NCI-H460 (cell line): ENCODE measurements around the gene UTP20. TPM values are rescaled to one million over a fixed set of nuclear protein-coding genes. Genes with fewer than 3 reads are reported as not detected.
A peak's percentile ranks its signal among the peaks of the same experiment; 100 is the strongest.
"Not testable (repeated sequence)": the region's sequence is repeated elsewhere in the genome, so short reads cannot be mapped to it uniquely, and the experiment has no call there.

Experiments
- DNase-seq: peaks from one replicate; pipeline ENCODE4 v3.0.0-alpha.2; 2016; ENCODE audit warnings: low read depth; ENCODE audit errors: extremely low read depth
- total RNA-seq: library from RNA; depleted of rRNA; stranded (reverse); fragments of >200 nt; shearing (Covaris generic); gene quantifications from 2 replicates; pipeline ENCODE4 v1.2.3, GENCODE V29; 2014

UTP20 gene
- total RNA-seq, 1 experiment from 2014 or later: 31.7 TPM

DNA sequence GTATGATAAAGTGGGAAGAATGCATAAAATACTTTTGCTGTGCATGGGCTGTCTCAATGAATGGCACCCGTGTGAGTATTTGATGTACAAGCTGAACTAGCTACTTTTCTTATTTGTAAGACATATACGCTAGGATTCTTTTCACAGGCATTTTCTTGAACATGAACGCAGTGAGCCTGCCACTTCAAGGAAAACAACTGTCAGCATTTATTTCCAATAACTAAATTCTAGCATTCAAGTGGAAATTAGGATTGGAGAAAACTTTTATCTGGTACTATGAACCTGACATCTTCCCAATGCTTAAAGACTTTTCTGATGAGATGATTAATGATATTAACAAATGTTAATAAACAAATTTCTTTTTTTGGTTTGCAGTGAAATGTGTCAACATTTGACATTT is 45.7 kb downstream of the UTP20 start:
- no peak for DNase-seq

DNA sequence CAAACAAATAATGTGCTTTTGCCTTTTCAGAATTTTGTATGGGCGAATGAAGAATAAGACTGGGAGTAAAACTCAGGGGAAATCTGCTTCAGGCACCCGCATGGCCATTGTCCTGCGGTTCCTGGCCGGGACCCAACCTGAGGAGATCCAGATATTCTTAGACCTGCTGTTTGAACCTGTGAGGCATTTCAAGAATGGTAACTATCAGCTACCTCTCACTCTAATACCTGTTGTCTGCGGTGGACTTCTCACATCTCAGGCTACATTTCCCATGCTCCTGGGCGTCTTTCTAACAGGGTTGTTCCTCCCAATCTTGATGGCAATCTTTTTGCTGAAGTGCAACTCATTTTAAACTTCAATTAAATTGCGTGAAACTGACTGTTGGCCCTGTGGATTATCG is 47.1 kb downstream of the UTP20 start:
- no peak for DNase-seq

DNA sequence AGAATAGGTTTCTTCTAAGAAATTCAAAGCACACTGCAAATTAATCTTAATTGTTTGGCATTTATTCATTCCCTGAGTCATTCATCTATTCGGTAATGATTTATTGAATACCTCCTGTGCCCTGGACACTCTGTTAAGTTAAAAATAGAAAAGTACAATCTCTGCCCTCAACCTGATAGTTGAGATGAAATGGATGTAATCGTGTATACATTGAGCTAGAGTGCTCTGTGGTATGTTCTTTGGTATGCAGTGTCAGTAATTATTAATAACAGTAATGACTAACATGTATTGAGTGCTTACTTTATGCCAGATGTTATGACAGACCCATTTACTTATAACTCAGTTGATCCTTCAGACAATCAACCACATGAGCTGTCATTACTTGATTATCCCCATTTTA is 47.6 kb downstream of the UTP20 start:
- no peak for DNase-seq

DNA sequence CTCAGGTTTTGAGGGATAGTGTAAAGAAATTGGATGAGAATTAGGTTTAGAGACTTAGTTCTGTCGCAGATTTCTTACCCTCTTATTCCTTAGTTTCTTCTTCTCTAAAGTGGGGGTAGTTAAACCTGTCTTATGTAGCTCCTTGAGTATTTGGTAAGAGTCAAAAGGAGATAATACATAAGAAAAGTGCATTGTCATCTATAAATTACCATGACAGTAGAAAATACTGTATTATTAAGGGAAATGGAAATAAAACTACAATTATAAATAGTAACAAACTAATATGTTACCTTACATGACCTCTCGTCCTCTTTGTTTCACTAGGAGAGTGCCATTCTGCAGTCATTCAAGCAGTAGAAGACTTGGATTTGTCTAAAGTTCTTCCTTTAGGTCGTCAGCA is 49.0 kb downstream of the UTP20 start:
- DNase-seq: no peak

DNA sequence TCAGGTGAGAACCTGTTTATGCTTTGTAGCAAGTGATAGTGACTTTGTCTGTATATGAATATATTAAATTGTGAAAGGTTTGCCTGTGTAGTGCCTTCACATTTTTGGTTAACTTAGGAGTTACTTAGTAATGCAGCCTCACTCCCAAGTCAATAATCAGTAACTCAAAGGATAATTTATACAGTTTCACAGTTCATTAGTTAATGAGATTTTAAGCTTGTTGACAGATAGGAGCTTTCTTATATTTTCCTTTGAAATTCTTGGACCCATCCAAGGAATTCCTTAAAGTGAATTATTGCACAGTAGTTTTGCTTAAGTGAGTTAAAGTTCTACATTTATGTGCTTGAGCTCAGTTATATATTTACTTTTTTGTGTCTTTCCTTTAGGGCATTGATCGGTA is 50.7 kb downstream of the UTP20 start:
- no peak for DNase-seq

DNA sequence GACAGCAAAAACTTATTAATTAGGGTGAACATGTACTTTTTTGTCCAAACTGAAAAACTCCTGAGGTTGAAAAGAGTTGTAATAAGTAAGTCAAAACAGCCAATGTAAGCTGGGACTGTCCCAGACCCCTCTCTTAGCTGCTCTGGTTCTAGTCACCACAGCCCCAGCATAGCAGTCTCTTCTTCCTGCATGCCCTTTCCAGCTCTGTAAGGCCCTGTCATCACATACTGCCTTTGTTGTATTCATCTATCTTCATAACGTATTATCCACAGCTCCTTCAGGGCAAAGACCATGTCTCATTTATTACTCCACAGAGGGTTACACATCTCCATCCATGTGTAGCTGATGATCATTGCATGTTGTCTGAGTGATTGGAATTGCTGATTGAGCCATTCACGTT is 56.5 kb downstream of the UTP20 start:
- no peak for DNase-seq

DNA sequence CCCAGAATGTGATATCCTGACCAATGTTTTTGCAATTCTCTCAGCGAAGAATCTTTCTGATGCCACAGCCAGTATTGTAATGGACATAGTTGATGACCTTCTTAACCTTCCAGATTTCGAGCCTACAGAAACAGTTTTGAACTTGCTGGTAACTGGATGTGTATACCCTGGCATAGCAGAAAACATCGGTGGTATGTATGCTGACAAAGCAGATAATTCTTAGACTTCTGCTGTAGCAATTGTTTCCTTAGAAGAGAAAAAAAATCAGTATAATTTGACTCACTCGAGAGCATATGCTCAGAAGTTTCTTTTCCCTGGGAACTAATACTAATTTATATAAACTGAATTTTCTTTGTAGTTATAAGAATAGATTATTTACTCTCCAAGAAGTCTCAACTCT is 58.2 kb downstream of the UTP20 start:
- DNase-seq: no peak

DNA sequence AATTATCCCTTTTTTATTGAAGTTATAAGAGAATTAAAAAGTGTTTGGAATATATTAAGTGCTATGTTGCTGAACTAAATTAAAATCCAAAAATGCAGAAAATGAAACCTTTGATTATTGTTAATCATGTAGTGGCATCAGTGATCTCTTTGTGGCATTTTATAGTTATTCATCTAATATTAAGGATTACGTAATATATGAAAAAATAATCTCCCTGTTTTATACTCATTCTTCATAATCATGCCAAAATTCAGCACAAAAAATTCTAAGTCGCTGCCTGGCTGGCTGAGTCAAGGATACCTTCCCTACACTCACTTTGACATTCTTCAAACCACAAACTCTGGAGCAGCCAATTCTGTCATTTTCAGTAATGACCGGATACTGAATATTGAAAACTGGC is 64.0 kb downstream of the UTP20 start:
- DNase-seq: no peak

DNA sequence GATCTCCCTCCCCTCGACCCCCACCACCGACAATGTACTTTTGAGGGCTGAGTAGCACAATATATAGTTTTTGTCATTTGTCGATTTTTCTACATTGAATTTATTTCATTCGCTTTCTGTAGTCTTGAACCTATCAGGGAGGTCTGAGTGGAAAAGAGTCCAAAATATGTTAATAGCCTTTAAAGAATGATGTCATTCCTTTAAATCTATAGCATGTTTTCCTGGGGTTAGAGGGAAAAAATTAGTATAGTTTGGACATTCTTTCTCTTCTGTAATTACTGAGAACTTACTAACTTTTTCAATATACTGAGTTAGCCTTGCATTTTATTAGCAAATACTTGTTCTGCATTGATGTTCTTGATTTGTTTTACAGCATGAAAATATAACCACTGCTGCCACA is 71.8 kb downstream of the UTP20 start:
- no peak for DNase-seq

DNA sequence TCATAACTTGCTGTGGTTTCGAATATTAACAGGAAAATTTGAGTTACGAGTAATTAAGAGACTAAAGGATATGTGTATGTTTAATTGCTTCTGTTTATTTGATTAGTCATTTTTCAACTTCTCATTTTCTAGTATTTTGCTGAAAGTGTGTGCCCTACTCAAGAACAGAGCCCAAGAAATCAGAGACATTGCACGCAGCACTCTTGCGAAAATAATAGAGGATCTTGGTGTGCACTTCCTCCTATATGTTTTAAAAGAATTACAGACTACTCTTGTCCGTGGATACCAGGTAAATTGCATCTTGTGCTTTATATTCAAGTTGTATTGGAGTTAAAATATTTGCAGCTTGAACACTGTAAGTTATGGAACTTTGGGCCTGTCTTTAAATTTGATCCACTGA is 76.9 kb downstream of the UTP20 start:
- DNase-seq: no peak

DNA sequence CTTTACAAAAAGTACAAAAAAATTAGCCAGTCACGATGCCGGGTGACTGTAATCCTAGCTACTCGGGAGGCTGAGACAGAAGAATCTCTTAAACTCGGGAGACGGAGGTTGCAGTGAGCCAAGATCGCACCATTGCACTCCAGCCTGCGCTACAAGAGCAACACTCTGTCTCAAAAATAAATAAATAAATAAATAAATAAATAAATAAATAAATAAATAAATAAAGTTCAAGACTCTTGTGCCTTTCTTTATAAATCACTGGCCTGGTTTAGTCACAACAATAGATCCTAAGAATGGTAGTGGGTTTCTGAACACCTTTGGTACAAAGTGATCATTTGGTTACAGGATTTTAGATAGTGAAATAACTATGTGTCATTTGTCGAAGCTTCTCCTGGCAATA is 81.5 kb downstream of the UTP20 start:
- no peak for DNase-seq

DNA sequence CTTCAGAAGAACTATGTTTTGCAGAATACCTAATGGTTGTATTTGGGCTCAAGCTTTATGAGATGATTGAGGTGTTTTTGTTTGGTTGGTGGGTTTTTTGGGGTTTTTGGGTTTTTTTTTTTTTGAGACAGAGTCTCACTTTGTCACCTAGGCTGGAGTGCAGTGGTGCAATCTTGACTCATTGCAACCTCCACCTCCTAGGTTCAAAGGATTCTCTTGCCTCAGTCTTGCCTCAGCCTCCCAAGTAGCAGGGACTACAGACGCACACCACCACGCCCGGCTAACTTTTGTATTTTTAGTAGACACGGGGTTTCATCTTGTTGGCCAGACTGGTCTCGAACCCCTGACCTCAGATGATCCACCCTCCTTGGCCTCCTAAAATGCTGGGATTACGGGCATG is 88.1 kb downstream of the UTP20 start:
- no peak for DNase-seq

DNA sequence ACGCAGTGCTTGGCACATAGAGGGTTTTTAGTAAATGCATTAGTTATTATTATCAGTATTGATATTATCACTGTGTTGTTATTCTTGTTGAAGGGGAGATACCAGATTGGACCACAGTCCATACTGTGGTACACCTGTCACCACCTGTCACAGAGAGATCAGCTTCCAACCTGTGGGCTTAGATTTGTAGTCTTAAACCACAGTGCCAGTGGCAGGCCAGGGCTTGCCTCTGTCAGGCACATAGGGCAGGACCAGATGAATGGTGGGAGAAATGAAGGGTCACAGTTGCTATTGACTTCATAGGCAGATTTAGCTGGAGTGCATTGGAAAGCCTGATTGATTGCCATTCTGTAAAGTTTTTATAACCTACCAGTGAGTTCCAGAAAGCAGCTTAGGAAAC is 92.5 kb downstream of the UTP20 start:
- no peak for DNase-seq

DNA sequence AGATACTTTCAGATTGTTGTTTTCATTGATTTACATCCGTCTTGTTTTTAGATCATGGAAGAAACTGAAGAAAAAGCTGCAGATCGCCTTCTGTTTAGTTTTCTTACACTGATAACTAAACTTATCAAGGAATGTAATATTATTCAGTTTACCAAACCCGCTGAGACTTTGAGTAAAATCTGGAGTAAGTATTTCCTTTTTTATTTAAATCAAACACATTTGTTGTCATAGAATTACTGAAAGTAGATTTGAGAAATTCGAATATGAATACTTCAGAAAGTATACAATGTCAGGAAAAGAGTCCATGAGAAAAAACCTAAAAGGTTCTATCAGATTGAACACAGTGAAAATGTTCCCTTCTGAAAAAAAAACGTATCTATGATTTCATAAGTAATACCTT is 95.7 kb downstream of the UTP20 start:
- no peak for DNase-seq

DNA sequence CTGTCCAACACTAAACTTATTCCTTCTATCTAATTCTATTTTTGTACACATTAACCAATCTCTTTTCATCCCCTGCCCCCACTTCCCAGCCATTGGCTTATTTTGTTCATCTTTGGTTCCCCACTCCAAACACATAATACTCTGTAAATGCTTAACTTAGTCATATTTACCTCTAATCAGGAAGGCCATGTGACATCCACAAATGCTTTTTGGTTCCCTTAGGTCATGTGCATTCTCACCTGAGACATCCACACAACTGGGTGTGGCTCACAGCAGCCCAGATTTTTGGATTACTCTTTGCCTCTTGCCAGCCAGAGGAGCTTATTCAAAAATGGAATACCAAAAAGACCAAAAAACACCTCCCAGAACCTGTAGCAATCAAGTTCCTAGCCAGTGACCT is 99.2 kb downstream of the UTP20 start:
- no peak for DNase-seq

DNA sequence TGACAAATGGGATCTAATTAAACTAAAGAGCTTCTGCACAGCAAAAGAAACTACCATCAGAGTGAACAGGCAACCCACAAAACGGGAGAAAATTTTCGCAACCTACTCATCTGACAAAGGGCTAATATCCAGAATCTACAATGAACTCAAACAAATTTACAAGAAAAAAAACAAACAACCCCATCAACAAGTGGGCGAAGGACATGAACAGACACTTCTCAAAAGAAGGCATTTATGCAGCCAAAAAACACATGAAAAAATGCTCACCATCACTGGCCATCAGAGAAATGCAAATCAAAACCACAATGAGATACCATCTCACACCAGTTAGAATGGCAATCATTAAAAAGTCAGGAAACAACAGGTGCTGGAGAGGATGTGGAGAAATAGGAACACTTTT is 111.3 kb downstream of the UTP20 start:
- not testable (repeated sequence) for DNase-seq

DNA sequence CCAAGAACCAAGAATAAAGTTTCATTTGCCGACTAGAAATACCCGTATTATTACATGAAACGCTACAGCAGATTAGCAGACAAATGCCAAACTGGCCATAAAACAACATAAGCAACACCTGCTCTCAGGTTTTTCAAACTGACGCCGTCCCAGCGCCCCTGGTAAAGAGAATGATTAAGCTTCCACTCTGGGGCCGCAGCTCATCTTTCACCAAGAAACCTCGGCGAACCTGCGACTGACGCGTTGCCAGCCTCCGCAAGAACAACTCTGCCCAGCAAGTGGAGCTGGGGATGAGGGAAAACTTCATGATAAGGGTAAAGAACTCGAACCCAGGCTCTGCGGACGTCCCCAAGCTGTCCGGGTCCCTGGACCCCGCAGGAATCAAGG is 127.1 kb downstream of the UTP20 start:
- peak; percentile 5 for DNase-seq

DNA sequence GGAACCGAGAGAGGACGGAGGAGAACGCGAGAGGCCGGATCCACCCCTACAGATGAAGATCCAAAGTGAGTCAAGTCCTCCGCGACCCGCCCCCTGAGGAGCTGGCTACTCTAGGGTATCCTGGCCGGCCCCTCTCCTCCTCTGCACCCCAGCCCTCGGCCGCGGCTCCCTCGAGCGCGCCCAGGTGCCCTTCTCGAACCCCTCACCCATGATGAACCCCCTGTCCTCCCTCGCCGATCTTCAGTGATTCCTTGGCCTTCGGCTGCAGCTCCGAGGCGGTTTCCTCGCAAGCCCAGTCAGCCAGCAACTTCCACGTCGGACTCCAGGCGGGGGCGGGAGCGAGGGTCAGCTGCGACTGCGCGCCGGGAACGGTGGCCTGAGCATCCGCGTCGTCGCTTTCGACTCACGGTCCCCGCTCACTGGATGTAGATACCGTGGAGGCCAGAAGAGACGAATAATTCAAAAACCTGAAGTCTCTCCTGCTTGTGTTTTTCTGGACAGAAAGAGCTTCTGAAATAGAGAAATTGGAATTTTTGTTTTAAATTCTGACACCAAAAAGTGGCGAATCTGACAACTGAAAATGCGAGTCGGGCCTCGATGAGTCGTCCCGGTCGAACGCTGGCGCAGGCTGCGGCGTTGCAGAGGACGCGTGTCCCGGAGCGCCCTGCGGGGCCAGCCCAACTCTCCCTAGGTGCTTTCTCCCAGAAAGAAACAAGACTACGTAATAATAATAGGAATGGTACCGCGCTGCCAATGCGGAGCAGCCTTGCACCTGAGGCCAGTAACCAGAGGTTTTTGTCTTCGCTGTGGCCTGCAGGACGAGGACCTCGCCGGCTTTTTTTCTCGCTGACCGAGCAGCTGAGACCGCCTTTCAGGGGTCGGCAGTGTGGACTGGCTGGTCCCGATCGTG is 127.8 kb downstream of the UTP20 start, which contains the start of gene ARL1:
Gene ARL1 (minus strand): TSS at position 337 of the 910 bp plus-strand sequence. CDS start 127 bp downstream, at position 210.
- DNase-seq: peak; percentile 81

DNA sequence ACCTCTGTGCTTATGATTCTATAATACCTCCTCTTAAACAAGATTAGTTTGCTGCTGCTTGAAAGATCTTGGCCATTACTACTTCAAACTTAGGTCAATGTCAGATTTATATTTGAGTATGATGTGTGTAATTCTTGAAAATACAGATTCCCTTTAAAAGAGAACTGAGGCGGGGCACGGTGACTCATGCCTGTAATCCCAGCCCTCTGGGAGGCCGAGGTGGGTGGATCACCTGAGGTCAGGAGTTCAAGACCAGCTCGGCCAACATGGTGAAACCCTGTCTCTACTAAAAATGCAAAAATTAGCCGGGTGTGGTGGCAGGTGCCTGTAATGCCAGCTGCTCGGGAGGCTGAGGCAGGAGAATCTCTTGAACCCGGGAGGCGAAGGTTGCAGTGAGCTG is 130.3 kb downstream of the UTP20 start:
- DNase-seq: not testable (repeated sequence)

DNA sequence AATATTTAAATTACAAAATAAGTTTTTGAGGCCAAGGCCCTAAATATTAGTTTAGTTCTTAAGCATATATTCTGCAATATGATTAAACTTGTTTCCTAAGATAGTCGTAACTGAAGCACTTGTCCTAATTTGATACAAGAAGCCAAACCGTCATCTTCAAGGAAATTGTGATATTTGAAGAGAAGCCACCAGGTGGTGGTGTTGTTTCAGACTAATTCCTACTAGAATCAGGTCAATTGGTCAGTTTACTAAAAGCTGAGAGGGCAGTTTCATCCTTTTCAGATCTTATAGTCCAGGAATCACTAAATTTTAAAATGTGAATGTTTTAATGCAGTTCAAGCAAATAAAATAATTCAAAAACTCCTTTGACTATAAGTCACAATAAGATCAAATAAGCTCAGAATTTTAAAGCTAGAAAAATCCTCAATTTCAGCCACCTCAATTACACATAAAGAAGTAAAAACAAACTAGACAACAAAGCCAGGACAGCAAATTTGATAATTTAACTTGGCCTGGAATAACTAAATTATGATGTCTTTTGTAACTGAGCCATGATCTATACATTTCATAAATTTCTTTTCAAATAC is 134.7 kb downstream of the UTP20 start:
- DNase-seq: peak; percentile 73

DNA sequence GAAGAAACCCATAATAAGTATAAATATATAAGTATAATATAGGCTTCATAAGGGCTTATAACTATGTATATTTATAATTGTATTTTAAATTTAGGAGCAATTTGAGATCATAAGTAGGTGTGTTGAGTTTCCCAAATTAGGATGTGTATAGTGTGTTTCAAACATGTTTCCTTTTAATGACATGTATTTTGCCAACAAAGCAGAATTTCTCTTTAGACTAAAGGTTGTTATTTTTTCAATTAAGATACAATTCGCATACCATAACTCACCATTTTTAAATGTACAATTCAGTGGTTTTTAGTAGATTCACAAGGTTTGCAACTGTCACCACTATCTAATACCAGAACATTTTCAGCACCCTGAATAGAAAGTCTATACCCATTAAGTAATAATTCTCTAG is 135.3 kb downstream of the UTP20 start:
- DNase-seq: no peak

DNA sequence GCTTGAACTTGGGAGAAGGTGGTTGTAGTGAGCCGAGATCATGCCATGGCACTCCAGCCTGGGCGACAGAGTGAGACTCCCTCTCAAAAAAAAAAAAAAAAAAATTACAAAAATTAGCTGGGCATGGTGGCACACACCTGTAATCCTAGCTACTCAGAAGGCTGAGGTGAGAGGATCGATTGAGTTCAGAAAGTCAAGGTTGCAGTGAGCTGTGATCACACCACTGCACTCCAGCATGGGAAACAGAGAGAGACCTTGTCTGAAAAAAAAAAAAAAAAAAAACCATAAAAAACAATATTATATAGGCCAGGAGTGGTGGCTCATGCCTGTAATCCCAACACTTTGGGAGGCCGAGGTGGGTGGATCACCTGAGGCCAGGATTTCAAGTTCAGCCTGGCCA is 142.2 kb downstream of the UTP20 start:
- DNase-seq: not testable (repeated sequence)
